GM13976 (cell line): Measurements from ENCODE around the gene BIVM.

ENCODE experiments used
- DNase-seq: peaks from one replicate; pipeline ENCODE4 v3.0.0; 2012; ENCODE audit warnings: low spot score
- CTCF ChIP-seq: IDR thresholded peaks from 2 replicates; pipeline ENCODE4 v1.5.1; 2012; ENCODE audit warnings: borderline replicate concordance, mild to moderate bottlenecking; ENCODE audit not compliant: insufficient read depth; ENCODE audit errors: extremely low read depth, missing control alignments, control extremely low read depth
- in situ Hi-C: fragments of 300-500 bp; cut with MboI; formaldehyde crosslinking; loops from one replicate; pipeline ENCODE4 v1.12.0; 2022; ENCODE audit warnings: low sequenced_read_pairs, mixed read lengths, inconsistent platforms; ENCODE audit not compliant: unreplicated experiment

Gene BIVM

GRCh38 chr13:102781591-102781990, 17.3 kb upstream of the BIVM start:
- in situ Hi-C loops: no loop called here
- DNase-seq: no peak
- TF ChIP-seq CTCF: no peak

GRCh38 chr13:102784483-102784882, 14.4 kb upstream of the BIVM start:
- in situ Hi-C loops: no loop called here
- DNase-seq: no peak
- TF ChIP-seq CTCF: no peak

GRCh38 chr13:102788683-102789082, 10.2 kb upstream of the BIVM start:
- in situ Hi-C loops: no loop called here
- DNase-seq: no peak
- no peak for TF ChIP-seq CTCF

GRCh38 chr13:102792396-102792795, 6.5 kb upstream of the BIVM start:
- in situ Hi-C loops: no loop called here
- DNase-seq: no peak
- TF ChIP-seq CTCF: no peak

GRCh38 chr13:102793611-102794355, 5.1 kb upstream of the BIVM start:
- TF ChIP-seq CTCF: no peak
- in situ Hi-C loops: no loop called here

GRCh38 chr13:102799426-102800144, 666 bp downstream of the BIVM start:
- in situ Hi-C loops: no loop called here
- DNase-seq: peak; percentile 47

More at GRCh38 chr13:102793611-102794355, 5.1 kb upstream of the BIVM start:
- no peak for DNase-seq

More at GRCh38 chr13:102799426-102800144, 666 bp downstream of the BIVM start:
- no peak for TF ChIP-seq CTCF
